A673 (cell line): ENCODE measurements around the gene CROCC2.

Experiments used
- EZH2 ChIP-seq: fragments of 200-600 bp; sonication (generic); IDR thresholded peaks from 2 replicates; pipeline ENCODE4 v1.6.1; 2017; ENCODE audit warnings: borderline replicate concordance, low read depth, mild to moderate bottlenecking, mixed read lengths, antibody characterized with exemption, low read length; ENCODE audit not compliant: poor library complexity, severe bottlenecking
- TF ChIP-seq, protein P1 (sequence below): fragments of 300-800, 200-600 bp; sonication (generic); conservative IDR thresholded peaks from 2 replicates; pipeline ENCODE4 v1.5.1; 2017; ENCODE audit warnings: low read depth, mild to moderate bottlenecking, antibody characterized with exemption, low read length, moderate library complexity, mixed read lengths

DNA sequence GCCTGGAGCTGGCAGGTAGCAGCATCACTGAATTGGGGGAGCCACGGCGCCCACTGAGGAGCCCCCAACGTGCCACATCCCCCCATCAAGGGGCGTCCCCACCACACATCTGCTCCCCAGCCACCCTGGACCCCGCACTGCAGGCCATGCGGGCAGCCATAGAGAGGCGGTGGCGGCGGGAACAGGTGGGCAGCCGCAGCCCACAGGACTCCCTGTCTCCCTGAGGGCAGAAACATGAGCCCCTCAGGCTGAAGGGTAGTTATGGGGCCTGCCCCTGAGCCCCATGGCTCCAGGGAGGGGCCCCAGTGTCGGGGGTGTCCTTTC, 26.6 kb downstream of the CROCC2 start:
- TF ChIP-seq, protein P1, sequence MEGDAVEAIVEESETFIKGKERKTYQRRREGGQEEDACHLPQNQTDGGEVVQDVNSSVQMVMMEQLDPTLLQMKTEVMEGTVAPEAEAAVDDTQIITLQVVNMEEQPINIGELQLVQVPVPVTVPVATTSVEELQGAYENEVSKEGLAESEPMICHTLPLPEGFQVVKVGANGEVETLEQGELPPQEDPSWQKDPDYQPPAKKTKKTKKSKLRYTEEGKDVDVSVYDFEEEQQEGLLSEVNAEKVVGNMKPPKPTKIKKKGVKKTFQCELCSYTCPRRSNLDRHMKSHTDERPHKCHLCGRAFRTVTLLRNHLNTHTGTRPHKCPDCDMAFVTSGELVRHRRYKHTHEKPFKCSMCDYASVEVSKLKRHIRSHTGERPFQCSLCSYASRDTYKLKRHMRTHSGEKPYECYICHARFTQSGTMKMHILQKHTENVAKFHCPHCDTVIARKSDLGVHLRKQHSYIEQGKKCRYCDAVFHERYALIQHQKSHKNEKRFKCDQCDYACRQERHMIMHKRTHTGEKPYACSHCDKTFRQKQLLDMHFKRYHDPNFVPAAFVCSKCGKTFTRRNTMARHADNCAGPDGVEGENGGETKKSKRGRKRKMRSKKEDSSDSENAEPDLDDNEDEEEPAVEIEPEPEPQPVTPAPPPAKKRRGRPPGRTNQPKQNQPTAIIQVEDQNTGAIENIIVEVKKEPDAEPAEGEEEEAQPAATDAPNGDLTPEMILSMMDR = no peak
- no peak for TF ChIP-seq EZH2
